Progenitor cell of endocrine pancreas (in vitro differentiated cells): Measurements from ENCODE around the gene ADSS2. TPM values are rescaled to one million over a fixed set of nuclear protein-coding genes. Genes with fewer than 3 reads are reported as not detected.

Experiments
- DNase-seq: peaks from one replicate; pipeline ENCODE4 v3.0.0; 2021; ENCODE audit warnings: low spot score; ENCODE audit not compliant: unreplicated experiment
- H3K27ac Mint-ChIP-seq: 2 replicates; pipeline ENCODE4 v1.8.0; 2021; ENCODE audit warnings: mild to moderate bottlenecking, moderate library complexity, mixed read lengths
- H3K27me3 Mint-ChIP-seq: 2 replicates; pipeline ENCODE4 v1.8.0; 2021; ENCODE audit warnings: mixed read lengths
- H3K36me3 Mint-ChIP-seq: 2 replicates; pipeline ENCODE4 v1.8.0; 2022; ENCODE audit warnings: mixed read lengths; ENCODE audit not compliant: insufficient read depth
- H3K4me1 Mint-ChIP-seq: 2 replicates; pipeline ENCODE4 v1.8.0; 2021; ENCODE audit warnings: low read depth, mixed read lengths
- H3K4me3 Mint-ChIP-seq: 2 replicates; pipeline ENCODE4 v1.8.0; 2021; ENCODE audit warnings: low read depth, mild to moderate bottlenecking, moderate library complexity, mixed read lengths
- H3K9me3 Mint-ChIP-seq: 2 replicates; pipeline ENCODE4 v1.8.0; 2021; ENCODE audit warnings: low read depth, mixed read lengths
- total RNA-seq: library from RNA; stranded (reverse); gene quantifications from 2 replicates; pipeline ENCODE4 v1.2.1, GENCODE V29; 2021
- TF ChIP-seq, protein P1 (sequence below): fragments of 200-600 bp; sonication (generic); IDR thresholded peaks from one replicate; pipeline ENCODE4 v1.5.0; 2021; ENCODE audit warnings: antibody characterized with exemption, mild to moderate bottlenecking; ENCODE audit not compliant: unreplicated experiment

The ADSS2 gene
- total RNA-seq, 1 donor from 2014 or later, result 34.6 TPM

DNA sequence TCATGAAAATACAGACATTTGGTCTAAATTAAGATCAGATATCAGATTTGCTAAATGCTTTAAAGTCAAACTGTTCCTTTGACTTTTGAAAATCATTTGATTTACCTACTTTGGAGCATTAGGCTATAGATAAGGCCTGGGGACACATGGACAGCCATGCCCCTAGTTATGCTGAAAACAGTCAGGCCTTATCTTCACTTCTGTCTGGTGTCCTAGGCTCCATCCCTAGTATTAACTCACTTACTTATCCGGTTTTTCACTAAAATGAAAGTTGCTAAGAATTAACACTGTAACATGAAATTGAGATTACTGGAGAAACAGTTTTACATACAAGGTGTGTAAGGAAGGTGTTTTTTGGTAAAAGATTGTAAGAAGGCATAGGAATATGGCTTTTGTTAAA, 4.9 kb upstream of the ADSS2 start:
- no peak overlapping the region for H3K4me3 Mint-ChIP-seq
- peaks cover 17% of the 10 kb centered on the region for H3K9me3 Mint-ChIP-seq
- peak overlapping the region; percentile 49 for H3K27ac Mint-ChIP-seq
- TF ChIP-seq, protein P1, sequence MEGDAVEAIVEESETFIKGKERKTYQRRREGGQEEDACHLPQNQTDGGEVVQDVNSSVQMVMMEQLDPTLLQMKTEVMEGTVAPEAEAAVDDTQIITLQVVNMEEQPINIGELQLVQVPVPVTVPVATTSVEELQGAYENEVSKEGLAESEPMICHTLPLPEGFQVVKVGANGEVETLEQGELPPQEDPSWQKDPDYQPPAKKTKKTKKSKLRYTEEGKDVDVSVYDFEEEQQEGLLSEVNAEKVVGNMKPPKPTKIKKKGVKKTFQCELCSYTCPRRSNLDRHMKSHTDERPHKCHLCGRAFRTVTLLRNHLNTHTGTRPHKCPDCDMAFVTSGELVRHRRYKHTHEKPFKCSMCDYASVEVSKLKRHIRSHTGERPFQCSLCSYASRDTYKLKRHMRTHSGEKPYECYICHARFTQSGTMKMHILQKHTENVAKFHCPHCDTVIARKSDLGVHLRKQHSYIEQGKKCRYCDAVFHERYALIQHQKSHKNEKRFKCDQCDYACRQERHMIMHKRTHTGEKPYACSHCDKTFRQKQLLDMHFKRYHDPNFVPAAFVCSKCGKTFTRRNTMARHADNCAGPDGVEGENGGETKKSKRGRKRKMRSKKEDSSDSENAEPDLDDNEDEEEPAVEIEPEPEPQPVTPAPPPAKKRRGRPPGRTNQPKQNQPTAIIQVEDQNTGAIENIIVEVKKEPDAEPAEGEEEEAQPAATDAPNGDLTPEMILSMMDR, result no peak
- no peaks in the 10 kb centered on the region for H3K27me3 Mint-ChIP-seq
- no peak for DNase-seq
- peaks cover 14% of the 10 kb centered on the region for H3K36me3 Mint-ChIP-seq
- H3K4me1 Mint-ChIP-seq, result peaks cover 26% of the 10 kb centered on the region

DNA sequence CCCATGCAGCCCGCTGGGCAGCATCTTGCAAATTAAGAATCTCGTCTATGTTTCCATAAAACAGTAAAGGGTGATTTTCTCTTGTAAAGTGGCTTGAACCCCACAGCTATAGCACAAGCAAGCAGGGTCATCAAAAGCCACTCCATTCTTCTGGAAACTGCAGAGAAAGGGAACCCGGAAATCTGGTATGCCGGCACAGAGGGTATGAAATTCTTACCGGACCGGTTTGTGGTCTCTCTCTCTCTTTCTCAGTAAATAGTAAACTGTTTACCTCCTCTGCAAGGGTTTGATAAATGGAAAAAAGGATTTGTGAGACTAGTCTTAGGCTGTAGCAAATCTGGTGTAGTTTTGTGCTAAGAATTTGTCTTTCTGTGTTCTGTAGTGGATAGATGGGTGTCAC, 2.7 kb upstream of the ADSS2 start:
- TF ChIP-seq, protein P1, result no peak
- peak overlapping the region; percentile 94 for H3K27ac Mint-ChIP-seq
- H3K9me3 Mint-ChIP-seq, result peaks cover 12% of the 10 kb centered on the region
- H3K4me3 Mint-ChIP-seq, result peak overlapping the region; percentile 46
- DNase-seq, result no peak
- peaks cover 7% of the 10 kb centered on the region for H3K36me3 Mint-ChIP-seq
- H3K27me3 Mint-ChIP-seq, result no peaks in the 10 kb centered on the region
- peaks cover 39% of the 10 kb centered on the region for H3K4me1 Mint-ChIP-seq

DNA sequence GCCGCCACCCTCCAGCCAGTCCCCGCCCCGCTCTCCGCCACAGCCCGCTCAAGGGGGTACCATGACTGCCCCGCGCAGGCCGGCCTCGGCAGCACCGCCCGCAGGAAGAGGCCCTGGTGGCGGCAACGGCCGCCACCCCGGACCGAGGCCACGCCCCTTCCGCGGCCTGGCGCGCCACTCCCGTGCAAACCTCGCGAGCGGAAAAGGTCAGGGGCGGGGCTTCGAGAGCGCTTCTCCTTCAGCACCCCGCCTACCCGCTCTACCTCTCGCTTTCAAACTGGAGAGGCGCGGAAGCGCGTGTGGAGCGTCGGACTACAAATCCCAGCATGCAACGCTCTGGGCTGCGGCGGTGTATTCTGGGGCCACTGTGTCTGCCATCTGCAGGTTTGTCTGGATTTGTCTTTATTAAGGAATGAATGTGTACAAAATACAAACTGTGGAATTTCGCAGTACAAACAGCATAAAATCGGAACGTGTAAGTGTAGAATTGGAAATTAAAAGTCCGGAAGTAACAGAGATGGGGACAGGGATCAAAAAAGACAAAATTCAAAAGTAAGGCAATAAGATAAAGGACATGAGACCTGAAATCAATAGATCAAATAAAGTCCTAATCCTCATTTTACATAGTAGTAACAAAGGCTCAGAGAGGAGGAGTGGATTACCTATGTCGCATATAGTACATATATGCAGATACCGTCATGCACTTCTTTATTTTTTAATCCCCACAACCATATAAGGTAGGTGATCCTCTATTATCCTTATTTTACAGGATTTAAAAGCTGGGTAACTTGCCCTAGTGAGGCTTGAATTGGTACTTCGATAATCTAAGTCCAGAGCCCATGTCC, 464 bp upstream of the ADSS2 start:
- peaks cover 6% of the 10 kb centered on the region for H3K36me3 Mint-ChIP-seq
- TF ChIP-seq, protein P1, result peak; percentile 51
- peaks cover 47% of the 10 kb centered on the region for H3K4me1 Mint-ChIP-seq

DNA sequence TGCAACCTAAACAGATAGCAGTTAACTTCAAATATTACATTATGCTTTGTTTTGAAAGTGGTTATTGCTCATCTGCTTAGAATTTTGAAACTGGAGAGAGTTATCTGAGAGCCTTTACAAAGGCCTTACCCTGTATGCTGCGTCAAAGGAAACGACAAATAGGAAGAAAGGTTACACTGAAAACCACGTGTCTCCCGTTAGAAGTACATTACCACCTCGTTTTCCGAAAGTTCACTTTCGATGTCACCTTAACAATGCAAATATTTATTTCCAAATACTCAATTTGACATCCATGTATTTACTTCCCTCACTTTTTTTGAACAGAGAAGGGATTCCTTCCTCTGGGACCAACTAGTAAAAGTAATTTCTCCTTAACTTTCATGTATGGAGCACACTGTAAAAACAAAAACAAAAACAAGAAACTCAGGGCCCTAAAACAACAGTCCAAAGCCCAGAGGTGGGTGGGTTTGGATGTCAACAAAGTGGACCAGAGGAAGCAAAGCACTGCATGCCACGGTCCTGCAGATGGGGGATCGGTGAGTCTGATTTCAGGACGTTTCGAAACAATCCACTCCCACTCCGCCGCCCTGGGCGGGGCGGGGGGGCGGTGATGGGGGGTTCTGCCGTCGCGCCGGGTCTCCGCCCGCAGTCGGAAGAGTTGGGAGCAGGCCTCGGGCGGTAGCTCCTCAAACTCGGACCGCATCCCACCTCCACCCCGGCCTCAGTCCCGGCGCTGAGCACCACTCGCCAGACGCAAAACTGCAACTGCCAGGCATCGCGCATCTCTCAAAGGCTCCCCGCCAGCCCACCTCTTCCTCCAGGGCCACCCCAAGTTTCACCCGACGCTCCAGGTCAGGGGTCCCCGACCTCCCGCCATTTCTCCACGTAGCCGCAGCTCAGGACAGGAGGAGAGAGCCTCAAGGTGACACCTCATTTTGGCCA, 841 bp downstream of the ADSS2 start:
- peaks cover 6% of the 10 kb centered on the region for H3K36me3 Mint-ChIP-seq
- TF ChIP-seq, protein P1, result no peak
- peak overlapping the region; percentile 91 for H3K4me3 Mint-ChIP-seq
- peak; percentile 31 for DNase-seq
- peaks cover 50% of the 10 kb centered on the region for H3K4me1 Mint-ChIP-seq
- H3K27ac Mint-ChIP-seq, result peak overlapping the region; percentile 93
- H3K27me3 Mint-ChIP-seq, result no peaks in the 10 kb centered on the region
- H3K9me3 Mint-ChIP-seq, result peaks cover 9% of the 10 kb centered on the region

More for the DNA sequence above, 464 bp upstream of the ADSS2 start:
- Mint-ChIP-seq H3K27me3 (no peaks in the 10 kb centered on the region), H3K9me3 (peaks cover 12% of the 10 kb centered on the region), H3K4me3 (peak overlapping the region; percentile 91), H3K27ac (peak overlapping the region; percentile 89)
- peak; percentile 97 for DNase-seq

DNA sequence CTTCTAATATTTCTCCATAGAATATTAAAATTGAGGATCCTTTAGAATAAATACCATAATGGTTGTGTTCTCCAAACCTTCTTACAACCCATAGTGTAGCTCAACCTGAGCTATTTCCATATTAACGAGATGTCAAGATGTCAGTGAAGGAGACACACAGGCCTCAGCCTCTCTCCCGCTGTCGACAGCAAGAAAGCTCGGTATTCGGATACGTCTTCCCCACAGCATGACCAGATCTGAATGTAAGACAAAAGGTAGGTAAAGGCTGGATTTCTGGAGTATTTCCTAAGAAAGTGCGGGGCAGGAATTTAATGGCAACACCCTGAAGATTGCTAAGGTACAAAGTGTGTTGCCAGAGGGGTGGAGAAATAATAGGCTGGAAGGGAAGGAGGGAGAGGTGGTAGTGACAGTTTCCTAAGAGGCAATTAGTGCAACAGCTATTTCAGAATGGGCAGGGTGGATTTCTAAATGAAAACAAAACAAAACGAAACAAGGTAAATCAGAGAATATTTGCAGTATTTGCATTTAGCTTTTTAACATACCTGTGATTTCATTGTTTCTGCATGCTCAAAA, 1.7 kb downstream of the ADSS2 start:
- H3K4me1 Mint-ChIP-seq, result peaks cover 47% of the 10 kb centered on the region
- no peaks in the 10 kb centered on the region for H3K27me3 Mint-ChIP-seq
- H3K27ac Mint-ChIP-seq, result no peak overlapping the region
- no peak for DNase-seq
- TF ChIP-seq, protein P1, result no peak
- H3K36me3 Mint-ChIP-seq, result peaks cover 6% of the 10 kb centered on the region
- H3K4me3 Mint-ChIP-seq, result peak overlapping the region; percentile 91
- peaks cover 9% of the 10 kb centered on the region for H3K9me3 Mint-ChIP-seq
